Skeletal muscle tissue (tissue), 4 donors: Measurements from ENCODE around the gene GRIN3B. TPM values are rescaled to one million over a fixed set of nuclear protein-coding genes. Genes with fewer than 3 reads are reported as not detected.

ENCODE experiments used
- H3K27ac ChIP-seq: one replicate; pipeline ENCODE4 v1.7.0; 2013; ENCODE audit warnings: mild to moderate bottlenecking, low read depth, low read length, inconsistent platforms
- H3K27me3 ChIP-seq, 3 donors: one replicate each; pipeline ENCODE4 v1.7.0; 2013; ENCODE audit warnings: low read length in 3 of 3; ENCODE audit not compliant: control insufficient read depth in 3 of 3, insufficient read depth in 3 of 3
- H3K36me3 ChIP-seq, 3 donors: one replicate each; pipeline ENCODE4 v1.7.0; 2013; ENCODE audit warnings: low read length in 3 of 3; ENCODE audit not compliant: control insufficient read depth in 3 of 3, insufficient read depth in 3 of 3
- H3K4me1 ChIP-seq, 3 donors: one replicate each; pipeline ENCODE4 v1.7.0; 2013; ENCODE audit warnings: low read length in 3 of 3, mild to moderate bottlenecking in 3 of 3; ENCODE audit not compliant: control insufficient read depth in 3 of 3, insufficient read depth in 3 of 3
- H3K4me3 ChIP-seq, 3 donors: one replicate each; pipeline ENCODE4 v1.7.0; 2013; ENCODE audit warnings: low read length in 3 of 3
- H3K9ac ChIP-seq, 3 donors: one replicate each; pipeline ENCODE4 v1.7.0; 2013; ENCODE audit warnings: low read length in 3 of 3, mild to moderate bottlenecking in 3 of 3, moderate library complexity in 2 of 3, low read depth in 1 of 3
- H3K9me3 ChIP-seq, 3 donors: one replicate each; pipeline ENCODE4 v1.7.0; 2013; ENCODE audit warnings: low read length in 3 of 3; ENCODE audit not compliant: control insufficient read depth in 3 of 3
- total RNA-seq: library from RNA; depleted of rRNA; stranded (reverse); fragments of >200 nt; gene quantifications from one replicate; pipeline ENCODE4 v1.2.3, GENCODE V29; 2014
- donor health status: Osteomylitis.

GRIN3B gene
- total RNA-seq, 1 donor from 2014 or later = not detected

- H3K36me3 ChIP-seq = peaks cover 18 to 31% (median 27%) of the 10 kb centered on the region in 3 donors
Observed at GRCh38 chr19:991174-991931, 8.9 kb upstream of the GRIN3B start.

GRCh38 chr19:991932-992669, 8.1 kb upstream of the GRIN3B start:
- peaks cover 18 to 21% (median 18%) of the 10 kb centered on the region in 3 donors for H3K27me3 ChIP-seq
- H3K9ac ChIP-seq = no peak overlapping the region
- no peak overlapping the region for H3K4me3 ChIP-seq
- H3K4me1 ChIP-seq = peaks cover 0 to 10% (median 10%) of the 10 kb centered on the region in 3 donors
- no peak overlapping the region for H3K27ac ChIP-seq
- peaks cover 17 to 27% (median 27%) of the 10 kb centered on the region in 3 donors for H3K36me3 ChIP-seq
- no peaks in the 10 kb centered on the region for H3K9me3 ChIP-seq

More at GRCh38 chr19:991174-991931, 8.9 kb upstream of the GRIN3B start:
- Histone ChIP-seq H3K27me3 (peaks cover 13 to 15% (median 14%) of the 10 kb centered on the region in 3 donors), H3K9me3 (no peaks in the 10 kb centered on the region), H3K4me3 (no peak overlapping the region), H3K4me1 (peaks cover 0 to 8% (median 7%) of the 10 kb centered on the region in 3 donors), H3K27ac (no peak overlapping the region), H3K9ac (no peak overlapping the region)

- Histone ChIP-seq H3K27me3 (peaks cover 23 to 27% (median 24%) of the 10 kb centered on the region in 3 donors), H3K27ac (no peak overlapping the region), H3K4me3 (no peak overlapping the region), H3K4me1 (peaks cover 0 to 10% (median 10%) of the 10 kb centered on the region in 3 donors), H3K9ac (no peak overlapping the region), H3K36me3 (peaks cover 11 to 25% (median 24%) of the 10 kb centered on the region in 3 donors), H3K9me3 (no peaks in the 10 kb centered on the region)
Observed at GRCh38 chr19:992670-993055, 7.6 kb upstream of the GRIN3B start.

GRCh38 chr19:993361-993830, 6.8 kb upstream of the GRIN3B start:
- Histone ChIP-seq H3K9ac (no peak overlapping the region), H3K27ac (no peak overlapping the region), H3K27me3 (peaks cover 30 to 34% (median 31%) of the 10 kb centered on the region in 3 donors), H3K9me3 (no peaks in the 10 kb centered on the region), H3K4me1 (peaks cover 0 to 10% (median 10%) of the 10 kb centered on the region in 3 donors), H3K4me3 (no peak overlapping the region), H3K36me3 (peaks cover 8 to 21% (median 21%) of the 10 kb centered on the region in 3 donors)

GRCh38 chr19:993831-994393, 6.3 kb upstream of the GRIN3B start:
- Histone ChIP-seq H3K4me3 (no peak overlapping the region), H3K9me3 (no peaks in the 10 kb centered on the region), H3K27me3 (peaks cover 34 to 39% (median 35%) of the 10 kb centered on the region in 3 donors), H3K9ac (no peak overlapping the region), H3K36me3 (peaks cover 3 to 17% (median 17%) of the 10 kb centered on the region in 3 donors), H3K4me1 (peaks cover 0 to 10% (median 10%) of the 10 kb centered on the region in 3 donors), H3K27ac (no peak overlapping the region)

GRCh38 chr19:994516-994915, 5.7 kb upstream of the GRIN3B start:
- Histone ChIP-seq H3K9me3 (no peaks in the 10 kb centered on the region), H3K27me3 (peaks cover 40 to 45% (median 41%) of the 10 kb centered on the region in 3 donors), H3K9ac (no peak overlapping the region), H3K4me1 (peaks cover 0 to 10% (median 10%) of the 10 kb centered on the region in 3 donors), H3K4me3 (no peak overlapping the region), H3K27ac (no peak overlapping the region), H3K36me3 (peaks cover 3 to 17% (median 16%) of the 10 kb centered on the region in 3 donors)

GRCh38 chr19:995051-995827, 5.0 kb upstream of the GRIN3B start:
- Histone ChIP-seq H3K27me3 (peaks cover 40 to 46% (median 45%) of the 10 kb centered on the region in 3 donors), H3K4me3 (no peak overlapping the region)

GRCh38 chr19:996051-996838, 4.0 kb upstream of the GRIN3B start:
- Histone ChIP-seq H3K4me1 (peaks cover 0 to 13% (median 10%) of the 10 kb centered on the region in 3 donors), H3K9me3 (no peaks in the 10 kb centered on the region), H3K36me3 (peaks cover 0 to 6% (median 5%) of the 10 kb centered on the region in 3 donors), H3K27ac (no peak overlapping the region), H3K9ac (no peak overlapping the region), H3K4me3 (no peak overlapping the region), H3K27me3 (peaks cover 43 to 54% (median 53%) of the 10 kb centered on the region in 3 donors)

More at GRCh38 chr19:995051-995827, 5.0 kb upstream of the GRIN3B start:
- Histone ChIP-seq H3K9ac (no peak overlapping the region), H3K4me1 (peaks cover 0 to 10% (median 10%) of the 10 kb centered on the region in 3 donors), H3K27ac (no peak overlapping the region), H3K9me3 (no peaks in the 10 kb centered on the region), H3K36me3 (peaks cover 2 to 13% (median 12%) of the 10 kb centered on the region in 3 donors)
